IMR-90 (cell line): ENCODE results near the gene NR1H4.

Experiments
- CEBPB ChIP-seq: IDR thresholded peaks from 2 replicates; pipeline ENCODE4 v1.6.1; 2012; ENCODE audit warnings: low read depth, low read length, improper control_type of control experiment
- FOS ChIP-seq: fragments of 150-350 bp; IDR thresholded peaks from 2 replicates; pipeline ENCODE4 v1.6.1; 2016; ENCODE audit warnings: low read depth, low read length
- MAZ ChIP-seq: IDR thresholded peaks from 2 replicates; pipeline ENCODE4 v1.6.1; 2012; ENCODE audit warnings: low read depth, mild to moderate bottlenecking, low read length, improper control_type of control experiment, moderate library complexity, borderline replicate concordance
- POLR2A ChIP-seq: IDR thresholded peaks from 2 replicates; pipeline ENCODE4 v1.6.1; 2012; ENCODE audit warnings: mild to moderate bottlenecking, low read depth, low read length
- RCOR1 ChIP-seq: IDR thresholded peaks from 2 replicates; pipeline ENCODE4 v1.6.1; 2012; ENCODE audit warnings: mild to moderate bottlenecking, low read length, improper control_type of control experiment; ENCODE audit not compliant: insufficient replicate concordance
- TF ChIP-seq, protein P1 (sequence below): fragments of 150-350 bp; IDR thresholded peaks from 2 replicates; pipeline ENCODE4 v1.6.1; 2016; ENCODE audit warnings: low read depth, mild to moderate bottlenecking, low read length, moderate library complexity, borderline replicate concordance
- TF ChIP-seq, protein P2 (sequence below): conservative IDR thresholded peaks from 2 replicates; pipeline ENCODE4 v1.5.1; 2012; ENCODE audit warnings: mild to moderate bottlenecking, low read depth, low read length, improper control_type of control experiment

DNA sequence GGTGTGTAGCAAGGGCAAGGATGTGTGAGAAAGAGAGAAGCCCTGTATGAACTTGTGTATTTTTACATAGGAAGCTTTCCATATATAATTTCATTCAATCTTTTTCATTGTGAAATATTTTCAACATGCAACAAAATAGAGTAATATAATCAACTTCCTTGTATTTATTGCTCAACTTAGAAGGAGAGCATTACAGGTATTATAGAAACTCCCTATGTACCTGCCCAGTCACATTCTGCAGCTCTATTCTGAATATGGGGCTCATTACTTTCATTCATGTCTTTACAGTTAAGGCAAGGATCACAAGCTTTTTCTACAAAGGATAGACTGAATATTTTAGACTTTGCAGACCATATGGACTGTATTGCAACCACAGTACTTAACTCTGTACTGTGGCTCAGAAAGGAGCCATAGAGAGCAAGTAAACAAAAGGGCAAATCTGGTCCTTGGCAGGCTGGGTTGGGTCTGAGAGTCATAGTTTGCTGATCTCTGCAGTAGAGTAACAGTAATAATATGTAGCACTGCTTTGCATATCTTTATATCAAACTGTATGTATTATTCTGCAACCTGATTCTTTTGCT, 11.3 kb downstream of the NR1H4 start:
- TF ChIP-seq, protein P1, sequence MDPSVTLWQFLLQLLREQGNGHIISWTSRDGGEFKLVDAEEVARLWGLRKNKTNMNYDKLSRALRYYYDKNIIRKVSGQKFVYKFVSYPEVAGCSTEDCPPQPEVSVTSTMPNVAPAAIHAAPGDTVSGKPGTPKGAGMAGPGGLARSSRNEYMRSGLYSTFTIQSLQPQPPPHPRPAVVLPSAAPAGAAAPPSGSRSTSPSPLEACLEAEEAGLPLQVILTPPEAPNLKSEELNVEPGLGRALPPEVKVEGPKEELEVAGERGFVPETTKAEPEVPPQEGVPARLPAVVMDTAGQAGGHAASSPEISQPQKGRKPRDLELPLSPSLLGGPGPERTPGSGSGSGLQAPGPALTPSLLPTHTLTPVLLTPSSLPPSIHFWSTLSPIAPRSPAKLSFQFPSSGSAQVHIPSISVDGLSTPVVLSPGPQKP = no peak
- TF ChIP-seq, protein P2, sequence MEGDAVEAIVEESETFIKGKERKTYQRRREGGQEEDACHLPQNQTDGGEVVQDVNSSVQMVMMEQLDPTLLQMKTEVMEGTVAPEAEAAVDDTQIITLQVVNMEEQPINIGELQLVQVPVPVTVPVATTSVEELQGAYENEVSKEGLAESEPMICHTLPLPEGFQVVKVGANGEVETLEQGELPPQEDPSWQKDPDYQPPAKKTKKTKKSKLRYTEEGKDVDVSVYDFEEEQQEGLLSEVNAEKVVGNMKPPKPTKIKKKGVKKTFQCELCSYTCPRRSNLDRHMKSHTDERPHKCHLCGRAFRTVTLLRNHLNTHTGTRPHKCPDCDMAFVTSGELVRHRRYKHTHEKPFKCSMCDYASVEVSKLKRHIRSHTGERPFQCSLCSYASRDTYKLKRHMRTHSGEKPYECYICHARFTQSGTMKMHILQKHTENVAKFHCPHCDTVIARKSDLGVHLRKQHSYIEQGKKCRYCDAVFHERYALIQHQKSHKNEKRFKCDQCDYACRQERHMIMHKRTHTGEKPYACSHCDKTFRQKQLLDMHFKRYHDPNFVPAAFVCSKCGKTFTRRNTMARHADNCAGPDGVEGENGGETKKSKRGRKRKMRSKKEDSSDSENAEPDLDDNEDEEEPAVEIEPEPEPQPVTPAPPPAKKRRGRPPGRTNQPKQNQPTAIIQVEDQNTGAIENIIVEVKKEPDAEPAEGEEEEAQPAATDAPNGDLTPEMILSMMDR = no peak
- no peak for TF ChIP-seq CEBPB
- TF ChIP-seq FOS = no peak
- no peak for TF ChIP-seq RCOR1
- no peak for TF ChIP-seq POLR2A
- TF ChIP-seq MAZ = no peak
